ENCODE data around the gene DNPEP. TPM values are rescaled to one million over a fixed set of nuclear protein-coding genes. Genes with fewer than 3 reads are reported as not detected.
A peak's percentile ranks its signal among the peaks of the same experiment; 100 is the strongest.
"Not testable (repeated sequence)": the region's sequence is repeated elsewhere in the genome, so short reads cannot be mapped to it uniquely, and the experiment has no call there.

Gene DNPEP
- total RNA-seq, 1 donor from 2014 or later = 17.5 TPM

- DNase-seq = no peak
Measured at GRCh38 chr2:219419331-219420197, 31.9 kb upstream of the DNPEP start.

GRCh38 chr2:219419012-219419324 lies 31.3 kb upstream of the DNPEP start:
- DNase-seq = no peak

DNA sequence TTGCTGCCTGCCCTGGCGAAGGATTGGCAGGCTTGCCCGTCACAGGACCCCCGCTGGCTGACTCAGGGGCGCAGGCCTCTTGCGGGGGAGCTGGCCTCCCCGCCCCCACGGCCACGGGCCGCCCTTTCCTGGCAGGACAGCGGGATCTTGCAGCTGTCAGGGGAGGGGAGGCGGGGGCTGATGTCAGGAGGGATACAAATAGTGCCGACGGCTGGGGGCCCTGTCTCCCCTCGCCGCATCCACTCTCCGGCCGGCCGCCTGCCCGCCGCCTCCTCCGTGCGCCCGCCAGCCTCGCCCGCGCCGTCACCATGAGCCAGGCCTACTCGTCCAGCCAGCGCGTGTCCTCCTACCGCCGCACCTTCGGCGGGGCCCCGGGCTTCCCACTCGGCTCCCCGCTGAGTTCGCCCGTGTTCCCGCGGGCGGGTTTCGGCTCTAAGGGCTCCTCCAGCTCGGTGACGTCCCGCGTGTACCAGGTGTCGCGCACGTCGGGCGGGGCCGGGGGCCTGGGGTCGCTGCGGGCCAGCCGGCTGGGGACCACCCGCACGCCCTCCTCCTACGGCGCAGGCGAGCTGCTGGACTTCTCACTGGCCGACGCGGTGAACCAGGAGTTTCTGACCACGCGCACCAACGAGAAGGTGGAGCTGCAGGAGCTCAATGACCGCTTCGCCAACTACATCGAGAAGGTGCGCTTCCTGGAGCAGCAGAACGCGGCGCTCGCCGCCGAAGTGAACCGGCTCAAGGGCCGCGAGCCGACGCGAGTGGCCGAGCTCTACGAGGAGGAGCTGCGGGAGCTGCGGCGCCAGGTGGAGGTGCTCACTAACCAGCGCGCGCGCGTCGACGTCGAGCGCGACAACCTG lies 30.7 kb upstream of the DNPEP start, which contains the start of gene DES:
TSS of gene DES (plus strand) at position 223 of the 857 bp plus-strand sequence. CDS start at position 309, 86 bp downstream.
- DNase-seq = no peak

DNA sequence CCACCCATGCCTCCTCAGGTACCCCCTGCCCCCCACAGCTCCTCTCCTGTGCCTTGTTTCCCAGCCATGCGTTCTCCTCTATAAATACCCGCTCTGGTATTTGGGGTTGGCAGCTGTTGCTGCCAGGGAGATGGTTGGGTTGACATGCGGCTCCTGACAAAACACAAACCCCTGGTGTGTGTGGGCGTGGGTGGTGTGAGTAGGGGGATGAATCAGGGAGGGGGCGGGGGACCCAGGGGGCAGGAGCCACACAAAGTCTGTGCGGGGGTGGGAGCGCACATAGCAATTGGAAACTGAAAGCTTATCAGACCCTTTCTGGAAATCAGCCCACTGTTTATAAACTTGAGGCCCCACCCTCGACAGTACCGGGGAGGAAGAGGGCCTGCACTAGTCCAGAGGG lies 29.7 kb upstream of the DNPEP start:
- no peak for DNase-seq

GRCh38 chr2:219416938-219417337 lies 29.2 kb upstream of the DNPEP start:
- DNase-seq = no peak

DNA sequence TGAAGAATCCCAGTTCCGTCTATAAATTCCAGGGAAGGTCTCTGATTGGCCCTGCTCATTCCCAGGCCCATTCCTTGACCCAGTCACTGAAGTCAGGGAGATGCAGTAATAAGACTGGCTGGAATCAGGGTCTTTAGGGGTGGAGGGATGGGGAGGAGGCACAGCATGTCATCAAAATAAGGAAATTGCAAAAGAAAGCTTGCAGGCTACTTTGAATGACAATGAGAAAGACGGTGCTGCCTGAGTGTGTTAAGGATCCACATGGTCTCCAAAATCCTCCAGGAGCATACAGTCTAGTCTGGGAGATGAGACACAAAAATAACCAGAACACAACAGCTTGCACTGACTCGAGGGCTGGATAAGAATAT lies 28.5 kb upstream of the DNPEP start:
- DNase-seq = no peak

GRCh38 chr2:219415580-219416234 lies 28.0 kb upstream of the DNPEP start:
- no peak for DNase-seq

DNA sequence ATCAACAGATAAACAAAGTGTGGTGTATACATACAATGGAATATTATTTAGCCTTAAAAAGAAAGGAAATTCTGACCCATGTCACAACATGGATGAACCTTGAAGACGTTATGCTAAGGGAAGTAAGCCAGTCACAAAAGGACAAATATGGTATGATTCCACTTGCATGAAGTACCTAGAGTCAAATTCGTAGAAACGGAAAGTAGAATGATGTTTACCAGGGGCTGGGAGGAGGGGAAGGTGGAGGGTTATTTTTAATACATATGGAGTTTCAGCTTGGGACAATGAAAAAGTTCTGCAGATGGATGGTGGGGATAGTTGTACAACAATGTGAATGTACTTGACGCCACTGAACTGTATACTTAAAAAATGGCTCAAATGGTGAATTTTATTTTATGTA lies 27.1 kb upstream of the DNPEP start:
- no peak for DNase-seq

- no peak for DNase-seq
Measured at GRCh38 chr2:219410390-219410789, 22.7 kb upstream of the DNPEP start.

GRCh38 chr2:219409619-219410018 lies 21.9 kb upstream of the DNPEP start:
- DNase-seq = no peak

DNA sequence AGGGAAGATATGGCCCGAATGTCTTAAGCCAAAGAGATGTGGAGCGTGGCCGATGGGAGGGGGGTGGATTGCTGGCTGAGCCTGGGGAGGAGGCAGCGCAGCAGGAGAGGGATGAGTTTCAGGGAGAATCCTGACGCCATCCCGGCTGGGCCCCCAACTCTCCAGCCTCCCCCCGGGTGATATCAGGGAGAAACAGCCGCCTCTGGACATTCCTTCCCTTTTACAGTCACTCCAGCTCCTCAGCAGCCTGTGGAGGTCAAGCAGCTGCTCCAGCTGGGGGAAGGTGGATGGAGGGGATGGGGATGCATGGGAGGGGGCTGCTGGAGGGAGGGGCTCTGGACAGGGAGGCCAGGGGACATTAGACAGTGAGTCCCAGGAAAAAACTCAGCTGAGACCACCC lies 20.9 kb upstream of the DNPEP start:
- no peak for DNase-seq

GRCh38 chr2:219408204-219408603 lies 20.5 kb upstream of the DNPEP start:
- no peak for DNase-seq

DNA sequence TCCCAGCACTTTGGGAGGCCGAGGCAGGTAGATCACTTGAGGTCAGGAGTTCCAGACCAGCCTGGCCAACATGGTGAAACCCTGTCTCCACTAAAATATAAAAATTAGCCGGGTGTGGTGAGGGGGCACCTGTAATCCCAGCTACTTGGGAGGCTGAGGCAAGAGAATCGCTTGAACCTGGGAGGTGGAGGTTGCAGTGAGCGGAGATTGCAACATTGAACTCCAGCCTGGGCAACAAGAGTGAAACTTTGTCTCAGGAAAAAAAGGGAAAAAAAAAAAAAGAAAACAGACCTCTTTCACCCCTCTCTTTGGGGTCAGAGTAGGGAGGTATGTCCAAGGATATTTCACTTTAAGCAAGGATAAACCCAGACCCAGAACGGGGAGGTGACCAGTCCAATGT lies 19.6 kb upstream of the DNPEP start:
- not testable (repeated sequence) for DNase-seq

GRCh38 chr2:219406861-219407230 lies 19.1 kb upstream of the DNPEP start:
- DNase-seq = no peak

DNA sequence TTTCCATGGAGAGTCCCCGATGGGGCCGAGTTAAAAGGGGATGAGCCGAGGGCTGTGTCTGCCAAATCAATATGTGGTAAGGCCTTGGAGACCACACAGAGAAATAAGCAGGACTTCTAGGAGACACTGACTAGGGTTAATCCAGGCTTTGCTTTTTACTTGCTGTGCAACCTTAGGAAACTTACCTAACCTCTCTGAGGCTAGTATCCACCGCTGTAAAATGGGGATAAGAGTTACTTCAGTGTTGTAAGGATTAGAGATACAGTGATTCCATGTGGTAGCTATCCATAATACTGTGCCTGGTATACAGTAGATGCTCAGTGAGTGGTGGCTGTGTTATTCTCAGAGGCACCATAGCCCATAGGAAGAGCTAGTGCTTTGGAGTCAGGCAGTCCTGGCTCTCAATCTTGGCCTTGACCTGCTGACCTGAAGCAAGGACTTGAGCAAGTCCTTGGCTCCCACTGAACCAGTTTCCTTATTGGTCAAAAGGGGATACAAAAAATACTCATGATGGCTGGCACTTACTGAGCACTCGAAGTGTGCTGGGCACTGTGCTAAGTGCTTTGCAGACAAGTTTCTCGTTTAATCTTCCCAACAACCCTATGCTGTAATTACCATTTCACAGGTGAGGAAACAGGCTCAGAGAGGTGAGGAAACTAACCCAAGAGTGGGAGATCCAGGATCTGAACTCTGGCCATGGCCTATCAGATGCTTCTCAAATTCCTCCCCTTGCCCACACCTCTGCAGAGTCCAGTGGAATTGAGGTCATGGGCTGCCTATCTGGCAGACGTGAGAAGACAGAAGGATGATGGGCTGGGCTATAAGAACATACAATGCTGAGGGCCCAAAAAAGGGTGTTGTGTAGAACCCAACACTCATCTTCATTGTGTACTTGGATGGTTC lies 18.5 kb upstream of the DNPEP start:
- DNase-seq = no peak

DNA sequence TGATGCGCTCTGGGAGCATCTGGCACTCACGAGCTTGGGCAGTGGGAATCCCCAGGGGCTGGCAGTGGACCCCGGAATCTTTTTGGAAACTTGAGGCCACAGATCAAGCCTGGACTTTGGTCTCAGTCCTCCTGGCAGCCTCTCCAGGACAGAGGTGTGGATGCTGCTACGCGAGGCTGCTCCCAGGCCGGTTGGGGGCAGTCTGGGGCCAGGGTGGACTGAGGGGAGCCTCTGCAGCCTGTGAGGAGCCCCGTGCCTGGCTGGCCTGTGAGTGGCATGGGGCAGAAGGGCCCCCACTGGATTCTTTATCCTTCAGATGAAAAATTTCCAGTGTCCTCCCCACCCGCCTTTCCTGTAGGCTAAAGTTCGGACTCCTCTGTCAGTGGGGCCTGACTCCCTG lies 17.7 kb upstream of the DNPEP start:
- DNase-seq = no peak

- DNase-seq = no peak
Measured at GRCh38 chr2:219404954-219405353, 17.2 kb upstream of the DNPEP start.

DNA sequence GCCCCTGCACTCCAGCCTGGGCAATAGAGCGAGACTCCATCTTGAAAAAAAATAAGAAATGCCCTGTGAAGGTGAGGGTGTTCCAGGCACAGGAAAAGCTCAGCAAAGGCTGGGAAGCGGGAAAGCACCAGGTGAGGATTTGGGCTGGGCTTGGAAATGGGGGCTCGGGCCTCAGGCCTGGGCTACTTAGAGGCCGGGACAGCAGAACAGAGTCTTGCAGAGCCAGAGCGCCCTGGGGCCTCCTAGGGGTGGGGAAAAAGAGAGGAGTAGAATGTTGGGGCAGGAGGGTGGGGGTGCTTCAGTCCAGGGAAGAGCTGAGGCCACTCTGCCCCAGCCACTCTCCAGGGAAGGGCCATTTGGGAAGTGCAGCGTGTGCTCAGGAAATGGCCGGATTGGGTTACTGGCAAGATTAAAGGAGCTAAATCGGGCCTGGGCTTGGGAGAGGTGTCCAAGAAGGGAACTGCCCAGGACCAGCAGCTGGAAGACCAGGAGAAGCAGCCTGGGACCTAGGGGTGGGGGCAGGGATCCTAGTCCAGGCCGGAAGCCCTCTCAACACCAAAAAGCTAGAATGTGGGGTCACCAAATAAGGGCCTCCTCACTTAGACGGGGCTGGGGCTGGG lies 16.7 kb upstream of the DNPEP start:
- DNase-seq = no peak

DNA sequence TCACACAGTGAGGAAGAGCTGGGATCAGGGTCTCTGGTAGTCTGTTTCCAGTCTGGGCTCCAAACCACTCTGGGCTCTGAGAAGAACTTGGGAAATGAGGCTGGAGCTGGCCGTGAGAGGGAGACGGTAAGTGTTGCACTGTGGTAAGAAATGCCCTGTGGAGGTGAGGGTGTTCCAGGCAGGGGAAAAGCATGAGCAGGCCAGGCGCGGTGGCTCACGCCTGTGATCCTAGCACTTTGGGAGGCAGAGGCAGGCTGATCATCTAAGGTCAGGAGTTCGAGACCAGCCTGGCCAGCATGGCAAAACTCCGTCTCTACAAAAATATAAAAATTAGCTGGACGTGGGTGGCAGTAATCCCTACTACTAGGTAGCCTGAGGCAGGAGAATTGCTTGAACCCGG lies 16.1 kb upstream of the DNPEP start:
- no peak for DNase-seq

- peak; percentile 50 for DNase-seq
Measured at GRCh38 chr2:219402665-219403515, 15.2 kb upstream of the DNPEP start.

DNA sequence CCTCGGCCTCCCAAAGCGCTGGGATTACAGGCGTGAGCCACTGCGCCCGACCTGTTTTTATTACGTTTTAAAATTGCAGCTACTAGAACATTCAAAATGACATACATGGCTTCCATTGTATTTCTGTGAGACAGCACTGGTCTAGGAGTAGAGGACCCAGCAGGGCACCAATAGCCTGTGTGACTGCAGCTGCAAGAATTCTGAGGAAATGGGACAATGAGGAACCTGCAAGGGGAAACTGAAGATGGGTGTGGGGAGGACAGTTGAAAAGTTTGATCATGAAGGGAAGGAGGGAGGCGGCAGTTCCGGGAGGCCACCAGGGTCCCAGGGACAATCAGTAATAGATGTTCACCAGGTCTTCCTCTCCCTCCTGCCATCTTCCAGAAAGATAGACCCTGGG lies 13.9 kb upstream of the DNPEP start:
- DNase-seq = no peak
